ENCODE measurements around the gene CACNA2D4. TPM values are rescaled to one million over a fixed set of nuclear protein-coding genes. Genes with fewer than 3 reads are reported as not detected.

CACNA2D4 gene
- total RNA-seq, 1 donor = 0.27 TPM

DNA sequence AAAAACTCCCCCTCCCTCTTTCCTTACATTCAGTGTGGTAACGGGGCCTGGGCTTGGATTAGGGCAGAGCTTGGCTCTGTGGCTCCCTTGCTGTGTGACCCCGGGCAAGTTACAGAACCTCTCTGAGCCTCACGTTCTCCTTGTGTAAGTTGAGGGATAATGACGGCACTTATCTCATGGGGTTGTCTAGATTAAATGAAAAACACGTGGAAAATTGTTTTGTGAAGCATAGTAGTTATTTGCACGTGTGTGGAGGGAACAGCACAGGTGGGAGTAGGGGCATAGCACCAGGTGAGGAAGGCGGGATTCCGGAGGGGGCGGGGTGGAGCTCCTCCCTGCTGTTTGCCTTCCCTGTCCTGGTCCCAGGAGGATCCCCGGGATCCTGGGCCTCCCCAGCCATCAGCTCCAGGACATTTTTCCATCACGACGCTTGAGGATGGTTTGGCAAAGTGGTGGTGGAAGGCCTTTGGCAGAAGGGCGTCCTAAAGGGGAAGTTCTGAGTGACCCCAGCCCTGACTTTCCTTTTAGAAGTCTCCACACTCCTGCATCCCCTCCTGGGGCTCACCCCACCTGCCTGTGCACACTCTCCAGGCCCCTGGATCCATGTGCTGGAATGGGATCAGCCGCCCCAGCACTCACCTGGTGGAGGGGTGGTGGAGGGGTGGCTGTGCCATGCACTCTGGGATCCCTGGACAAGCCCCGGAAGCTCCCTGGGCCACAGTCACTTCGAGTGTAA lies 75.4 kb downstream of the CACNA2D4 start:
- DNase-seq (ENCODE audit: low read depth) = no peak
- TF ChIP-seq CTCF (IDR thresholded peaks at IDR 0.05; ENCODE audit: insufficient read depth, low read length) = no peak
- H3K4me3 ChIP-seq (ENCODE audit: low read depth, low read length) = no peak overlapping the region

GRCh38 chr12:1842183-1842904 lies 76.1 kb downstream of the CACNA2D4 start:
- no peak for TF ChIP-seq CTCF (IDR thresholded peaks at IDR 0.05; ENCODE audit: insufficient read depth, low read length)
- no peak for DNase-seq (ENCODE audit: low read depth)
- H3K4me3 ChIP-seq (ENCODE audit: low read depth, low read length) = no peak overlapping the region

DNA sequence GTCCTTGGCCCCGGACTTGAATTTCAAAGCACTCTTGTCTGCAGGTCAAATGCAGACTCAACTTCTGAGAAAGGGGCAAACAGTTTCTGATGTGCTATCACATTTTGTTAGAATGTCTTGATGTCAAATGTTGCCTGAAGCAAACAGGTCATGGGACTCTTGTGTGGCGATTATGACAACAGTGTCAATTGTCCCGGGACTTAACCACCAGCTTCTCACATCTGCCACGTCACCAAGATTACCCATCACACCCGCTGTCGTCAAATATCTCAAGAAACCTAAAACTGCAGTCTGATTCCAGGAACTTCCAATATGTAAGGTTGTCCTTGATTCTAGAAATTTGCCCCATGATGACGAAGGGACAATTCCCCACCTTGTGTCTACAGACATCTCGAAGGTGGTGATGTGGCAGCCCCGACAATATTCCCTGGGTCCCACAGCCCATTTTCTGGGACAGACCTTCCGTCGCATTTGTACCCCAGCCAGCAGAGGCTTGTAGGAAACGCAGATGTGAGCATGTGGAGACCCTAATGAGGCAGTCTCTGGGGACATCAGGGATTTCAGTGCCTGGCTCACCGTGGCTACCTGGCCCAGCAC lies 76.8 kb downstream of the CACNA2D4 start:
- DNase-seq (ENCODE audit: low read depth) = no peak

GRCh38 chr12:1840981-1841425 lies 77.4 kb downstream of the CACNA2D4 start:
- no peak for DNase-seq (ENCODE audit: low read depth)
- H3K4me3 ChIP-seq (ENCODE audit: low read depth, low read length) = no peak overlapping the region
- TF ChIP-seq CTCF (IDR thresholded peaks at IDR 0.05; ENCODE audit: insufficient read depth, low read length) = no peak

More for the DNA sequence above, 76.8 kb downstream of the CACNA2D4 start:
- H3K4me3 ChIP-seq (ENCODE audit: low read depth, low read length) = no peak overlapping the region
- TF ChIP-seq CTCF (IDR thresholded peaks at IDR 0.05; ENCODE audit: insufficient read depth, low read length) = no peak

GRCh38 chr12:1839956-1840951 lies 78.2 kb downstream of the CACNA2D4 start:
- TF ChIP-seq CTCF (IDR thresholded peaks at IDR 0.05; ENCODE audit: insufficient read depth, low read length) = no peak
- H3K4me3 ChIP-seq (ENCODE audit: low read depth, low read length) = no peak overlapping the region
- no peak for DNase-seq (ENCODE audit: low read depth)

DNA sequence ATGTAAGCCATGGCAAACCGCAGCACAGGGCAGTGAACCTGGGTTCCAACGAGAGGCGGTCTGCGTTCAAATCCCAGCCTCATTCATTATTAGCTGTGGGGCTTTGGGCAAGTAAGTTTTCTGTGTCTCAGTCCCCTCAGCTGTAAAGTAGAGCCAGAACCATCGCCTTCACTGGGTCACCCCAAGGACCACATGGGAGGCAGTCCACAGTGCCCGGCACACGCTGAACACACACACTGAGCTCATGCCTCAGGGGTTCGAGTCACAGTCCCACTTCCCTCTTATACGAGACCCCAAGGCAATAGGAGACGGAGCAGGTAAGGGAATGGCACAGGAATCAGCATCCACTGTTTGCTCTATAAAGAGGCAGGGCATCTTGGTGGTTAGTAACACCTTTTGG lies 79.0 kb downstream of the CACNA2D4 start:
- DNase-seq (ENCODE audit: low read depth) = no peak
- no peak overlapping the region for H3K4me3 ChIP-seq (ENCODE audit: low read depth, low read length)
- no peak for TF ChIP-seq CTCF (IDR thresholded peaks at IDR 0.05; ENCODE audit: insufficient read depth, low read length)
